HFFc6 (cell line): Measurements from ENCODE around the gene RFT1. TPM values are rescaled to one million over a fixed set of nuclear protein-coding genes. Genes with fewer than 3 reads are reported as not detected.

Source experiments
- DNase-seq: peaks from one replicate; pipeline ENCODE4 v3.0.0-alpha.2; 2018
- H3K27ac Mint-ChIP-seq: 2 replicates; pipeline ENCODE4 v1.8.0; 2020; ENCODE audit warnings: mild to moderate bottlenecking, mixed read lengths
- H3K27me3 Mint-ChIP-seq: 2 replicates; pipeline ENCODE4 v1.8.0; 2021; ENCODE audit warnings: mild to moderate bottlenecking, moderate library complexity, mixed read lengths; ENCODE audit not compliant: insufficient read depth
- H3K36me3 Mint-ChIP-seq: 2 replicates; pipeline ENCODE4 v1.8.0; 2021; ENCODE audit warnings: low read depth, mixed read lengths
- H3K4me1 Mint-ChIP-seq: 2 replicates; pipeline ENCODE4 v1.8.0; 2020; ENCODE audit warnings: low read depth, mixed read lengths
- H3K4me3 Mint-ChIP-seq: 2 replicates; pipeline ENCODE4 v1.8.0; 2020; ENCODE audit warnings: mild to moderate bottlenecking, moderate library complexity, mixed read lengths
- H3K9me3 Mint-ChIP-seq: 2 replicates; pipeline ENCODE4 v1.8.0; 2020; ENCODE audit warnings: mild to moderate bottlenecking, mixed read lengths
- total RNA-seq, 6 experiments: library from RNA; stranded (reverse); fragmentation: NEBNext Ultra II Directional; extraction: Animal tissue kit (Norgen Biotek cat#: 25700); gene quantifications; 2 replicates in 1 of 6; 3 replicates in 5 of 6; pipeline ENCODE4 v1.2.3, GENCODE V29; 2021
- TF ChIP-seq, protein P1 (sequence below): fragments of 200-600 bp; sonication (generic); IDR thresholded peaks from 2 replicates; pipeline ENCODE4 v1.5.0; 2021; ENCODE audit warnings: antibody characterized with exemption, mild to moderate bottlenecking

The RFT1 gene
- total RNA-seq, 6 experiments from 2014 or later = 32.9 to 39.6 (median 34.7) TPM

DNA sequence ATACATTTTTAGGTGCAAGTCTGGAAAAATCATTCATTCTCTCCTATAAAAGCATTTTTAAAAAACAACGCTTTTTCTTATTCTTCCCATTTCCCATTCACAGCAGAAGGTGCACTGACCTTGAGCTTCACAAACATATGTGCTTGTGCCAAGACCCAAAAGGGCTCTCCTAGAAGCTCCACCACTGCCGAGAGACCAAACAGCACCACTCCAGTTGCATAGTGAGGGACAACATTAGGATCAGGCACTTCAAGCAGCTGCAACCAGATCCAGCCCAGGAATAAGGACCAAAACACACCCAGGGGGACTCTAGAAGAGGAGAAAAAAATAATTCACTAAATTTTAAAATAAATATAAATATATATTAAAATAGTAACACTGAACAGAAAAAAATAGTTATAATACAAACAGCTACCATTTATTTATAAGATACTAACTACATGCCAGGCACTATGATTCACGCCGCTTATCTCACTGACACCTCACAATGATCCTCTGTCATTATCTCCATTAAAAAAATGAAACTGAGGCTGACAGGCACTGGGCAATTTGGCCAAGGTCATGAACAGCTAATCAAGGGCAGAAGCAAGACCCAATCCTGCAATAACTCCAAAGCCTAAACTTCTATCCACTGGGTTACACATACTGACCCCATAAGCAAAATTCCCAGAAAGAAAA is 7.8 kb downstream of the RFT1 start:
- no peaks in the 10 kb centered on the region for H3K9me3 Mint-ChIP-seq
- TF ChIP-seq, protein P1, sequence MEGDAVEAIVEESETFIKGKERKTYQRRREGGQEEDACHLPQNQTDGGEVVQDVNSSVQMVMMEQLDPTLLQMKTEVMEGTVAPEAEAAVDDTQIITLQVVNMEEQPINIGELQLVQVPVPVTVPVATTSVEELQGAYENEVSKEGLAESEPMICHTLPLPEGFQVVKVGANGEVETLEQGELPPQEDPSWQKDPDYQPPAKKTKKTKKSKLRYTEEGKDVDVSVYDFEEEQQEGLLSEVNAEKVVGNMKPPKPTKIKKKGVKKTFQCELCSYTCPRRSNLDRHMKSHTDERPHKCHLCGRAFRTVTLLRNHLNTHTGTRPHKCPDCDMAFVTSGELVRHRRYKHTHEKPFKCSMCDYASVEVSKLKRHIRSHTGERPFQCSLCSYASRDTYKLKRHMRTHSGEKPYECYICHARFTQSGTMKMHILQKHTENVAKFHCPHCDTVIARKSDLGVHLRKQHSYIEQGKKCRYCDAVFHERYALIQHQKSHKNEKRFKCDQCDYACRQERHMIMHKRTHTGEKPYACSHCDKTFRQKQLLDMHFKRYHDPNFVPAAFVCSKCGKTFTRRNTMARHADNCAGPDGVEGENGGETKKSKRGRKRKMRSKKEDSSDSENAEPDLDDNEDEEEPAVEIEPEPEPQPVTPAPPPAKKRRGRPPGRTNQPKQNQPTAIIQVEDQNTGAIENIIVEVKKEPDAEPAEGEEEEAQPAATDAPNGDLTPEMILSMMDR = no peak
- no peak for DNase-seq

DNA sequence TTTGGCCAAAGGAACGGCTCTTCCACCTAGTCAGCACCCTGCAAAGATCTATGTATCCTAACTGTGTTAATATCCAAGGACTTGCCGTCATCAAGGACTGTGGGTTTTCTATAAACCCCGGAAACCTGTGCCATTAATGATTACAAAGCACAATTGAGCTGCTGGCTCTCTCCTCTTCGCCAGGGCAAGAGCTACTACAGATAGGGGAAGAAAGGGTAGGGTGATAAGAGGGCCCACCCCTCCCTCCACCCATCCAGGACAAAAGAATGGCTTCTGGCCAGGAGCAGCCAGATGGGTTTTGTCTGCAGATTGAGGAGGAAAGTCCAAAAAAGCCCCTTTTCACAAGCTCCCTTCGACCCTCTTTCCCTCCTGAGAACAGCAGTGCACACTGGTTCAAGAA is 9.9 kb downstream of the RFT1 start:
- Mint-ChIP-seq H3K4me3 (no peak overlapping the region), H3K27ac (no peak overlapping the region), H3K4me1 (no peaks in the 10 kb centered on the region), H3K9me3 (no peaks in the 10 kb centered on the region), H3K27me3 (no peaks in the 10 kb centered on the region; the same call in 1 of the 2 replicates), H3K36me3 (peaks cover 37% of the 10 kb centered on the region)
- no peak for DNase-seq
- TF ChIP-seq, protein P1 = no peak

More for the DNA sequence above, 7.8 kb downstream of the RFT1 start:
- Mint-ChIP-seq H3K4me3 (no peak overlapping the region), H3K36me3 (peaks cover 37% of the 10 kb centered on the region), H3K27me3 (no peaks in the 10 kb centered on the region; the same call in 1 of the 2 replicates), H3K4me1 (no peaks in the 10 kb centered on the region), H3K27ac (no peak overlapping the region)

DNA sequence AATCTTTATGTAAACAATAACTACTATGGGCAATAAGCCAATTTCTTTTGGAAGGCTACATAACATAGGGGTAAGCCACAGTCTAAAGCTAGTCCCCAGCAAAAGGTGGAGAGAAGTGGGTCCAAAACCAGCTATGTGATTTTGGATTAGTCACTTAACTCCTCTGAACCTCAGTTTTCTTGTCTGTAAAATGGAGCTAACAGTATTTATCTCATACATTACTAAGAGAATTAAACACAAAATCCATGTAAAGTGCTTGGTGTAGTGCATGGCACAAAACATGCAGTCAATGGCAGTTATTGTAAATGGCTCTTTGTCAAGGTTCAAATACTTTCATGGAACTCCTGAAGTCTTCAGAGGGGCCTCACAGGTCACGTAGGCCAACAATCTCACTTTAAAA is 13.3 kb downstream of the RFT1 start:
- no peaks in the 10 kb centered on the region for H3K4me1 Mint-ChIP-seq
- no peak overlapping the region for H3K4me3 Mint-ChIP-seq
- no peaks in the 10 kb centered on the region; the same call in 1 of the 2 replicates for H3K27me3 Mint-ChIP-seq
- TF ChIP-seq, protein P1 = no peak
- peaks cover 8% of the 10 kb centered on the region for H3K36me3 Mint-ChIP-seq
- no peaks in the 10 kb centered on the region for H3K9me3 Mint-ChIP-seq
- H3K27ac Mint-ChIP-seq = no peak overlapping the region
- no peak for DNase-seq

DNA sequence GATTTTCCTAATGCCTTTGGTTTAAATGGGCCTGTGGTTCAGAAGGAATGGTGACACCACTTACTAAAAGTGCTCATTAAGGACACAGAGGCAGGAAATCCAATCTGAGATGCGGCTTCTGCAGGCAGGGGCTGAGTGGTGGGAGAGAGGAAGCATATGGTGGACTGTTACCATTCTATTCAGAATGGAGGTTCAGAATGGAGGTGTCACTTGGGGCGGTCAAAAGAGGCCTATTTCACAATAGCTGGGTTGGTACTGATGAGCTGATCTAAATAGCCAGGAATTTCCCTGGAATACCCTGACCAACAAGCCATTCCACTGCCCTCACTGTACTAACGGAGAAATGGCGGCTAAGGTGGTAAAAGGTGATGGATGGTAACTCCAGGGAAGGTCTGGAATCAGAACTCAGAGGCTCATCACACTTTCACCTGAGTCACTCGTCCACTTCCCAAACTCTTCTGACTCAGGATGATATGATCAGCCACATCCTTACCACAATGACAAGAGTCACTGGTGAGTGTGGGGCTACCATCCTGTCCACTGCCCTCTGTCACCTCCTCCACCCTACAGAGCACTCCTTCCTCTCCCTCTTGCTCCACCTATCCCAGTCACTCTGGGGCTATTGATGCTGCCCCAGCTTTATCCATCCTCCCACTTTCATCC is 15.7 kb downstream of the RFT1 start:
- Mint-ChIP-seq H3K27ac (no peak overlapping the region), H3K4me1 (peaks cover 13% of the 10 kb centered on the region), H3K27me3 (no peaks in the 10 kb centered on the region), H3K4me3 (no peak overlapping the region), H3K9me3 (no peaks in the 10 kb centered on the region), H3K36me3 (peaks cover 16% of the 10 kb centered on the region)
- TF ChIP-seq, protein P1 = no peak
- peak; percentile 56 for DNase-seq

DNA sequence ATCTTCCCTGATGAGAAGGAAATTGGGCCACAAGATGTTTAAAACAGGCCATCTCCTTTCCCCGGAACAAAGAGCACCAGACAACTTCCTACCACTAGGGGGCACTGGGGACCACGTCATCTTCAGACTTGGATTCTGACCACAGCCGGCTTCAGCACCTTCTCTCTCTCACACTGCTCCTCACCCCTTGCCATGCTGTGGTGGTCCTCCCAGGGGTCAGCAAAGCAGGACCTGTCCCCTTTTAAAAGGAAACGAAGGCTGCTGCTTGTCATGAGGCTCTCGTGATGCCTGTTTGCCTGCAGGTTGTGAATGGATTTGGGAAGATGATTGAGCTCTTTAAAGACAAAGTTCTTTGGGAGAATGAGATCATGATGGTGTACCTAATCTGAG is 16.2 kb downstream of the RFT1 start:
- H3K36me3 Mint-ChIP-seq = peaks cover 22% of the 10 kb centered on the region
- TF ChIP-seq, protein P1 = peak; percentile 96
- H3K9me3 Mint-ChIP-seq = no peaks in the 10 kb centered on the region
- peak; percentile 71 for DNase-seq
- H3K4me1 Mint-ChIP-seq = peaks cover 19% of the 10 kb centered on the region
- H3K4me3 Mint-ChIP-seq = no peak overlapping the region
- no peaks in the 10 kb centered on the region; the same call in 1 of the 2 replicates for H3K27me3 Mint-ChIP-seq
- no peak overlapping the region for H3K27ac Mint-ChIP-seq
